Stimulated activated CD4-positive, alpha-beta T cell treated with anti-CD3 and anti-CD28 coated beads, TNF-alpha, amount 100 ng/mL, for 24 hours (primary cell): ENCODE results near the gene CNTNAP2.

Experiments used
- DNase-seq, 3 experiments: peaks; one replicate each; pipeline ENCODE4 v3.0.0-alpha.2; 2020; ENCODE audit warnings: low read depth in 3 of 3

CNTNAP2 gene

GRCh38 chr7:148146346-148146745, 2029.7 kb downstream of the CNTNAP2 start:
- DNase-seq: no peak

GRCh38 chr7:148147438-148147837, 2030.8 kb downstream of the CNTNAP2 start:
- DNase-seq: no peak

GRCh38 chr7:148148456-148148855, 2031.9 kb downstream of the CNTNAP2 start:
- no peak for DNase-seq

GRCh38 chr7:148149730-148150129, 2033.1 kb downstream of the CNTNAP2 start:
- DNase-seq: no peak

- no peak for DNase-seq
Measured at GRCh38 chr7:148151778-148152177, 2035.2 kb downstream of the CNTNAP2 start.

GRCh38 chr7:148153616-148154284, 2037.1 kb downstream of the CNTNAP2 start:
- DNase-seq: no peak

- no peak for DNase-seq
Measured at GRCh38 chr7:148155000-148155399, 2038.4 kb downstream of the CNTNAP2 start.

- no peak for DNase-seq
Measured at GRCh38 chr7:148155826-148156225, 2039.2 kb downstream of the CNTNAP2 start.

- no peak for DNase-seq
Measured at GRCh38 chr7:148156233-148156632, 2039.6 kb downstream of the CNTNAP2 start.

- no peak for DNase-seq
Measured at GRCh38 chr7:148159331-148159730, 2042.7 kb downstream of the CNTNAP2 start.

- no peak for DNase-seq
Measured at GRCh38 chr7:148161776-148162175, 2045.2 kb downstream of the CNTNAP2 start.

- no peak for DNase-seq
Measured at GRCh38 chr7:148162808-148163207, 2046.2 kb downstream of the CNTNAP2 start.

- DNase-seq: no peak
Measured at GRCh38 chr7:148163246-148163645, 2046.6 kb downstream of the CNTNAP2 start.

GRCh38 chr7:148172920-148173319, 2056.3 kb downstream of the CNTNAP2 start:
- no peak for DNase-seq

- DNase-seq: no peak
Measured at GRCh38 chr7:148173369-148173768, 2056.8 kb downstream of the CNTNAP2 start.

GRCh38 chr7:148174376-148174775, 2057.8 kb downstream of the CNTNAP2 start:
- DNase-seq: no peak

- DNase-seq: no peak
Measured at GRCh38 chr7:148175512-148175911, 2058.9 kb downstream of the CNTNAP2 start.

GRCh38 chr7:148177972-148178371, 2061.4 kb downstream of the CNTNAP2 start:
- DNase-seq: no peak

GRCh38 chr7:148180075-148180474, 2063.5 kb downstream of the CNTNAP2 start:
- no peak for DNase-seq

GRCh38 chr7:148182264-148182663, 2065.7 kb downstream of the CNTNAP2 start:
- no peak for DNase-seq

GRCh38 chr7:148185041-148185440, 2068.4 kb downstream of the CNTNAP2 start:
- DNase-seq: no peak

GRCh38 chr7:148187471-148187870, 2070.9 kb downstream of the CNTNAP2 start:
- no peak for DNase-seq

- no peak for DNase-seq
Measured at GRCh38 chr7:148191391-148192065, 2074.9 kb downstream of the CNTNAP2 start.

GRCh38 chr7:148192491-148192890, 2075.9 kb downstream of the CNTNAP2 start:
- no peak for DNase-seq
